NT2/D1 (cell line): ENCODE measurements around the gene CNTFR.

ENCODE experiments used
- SUZ12 ChIP-seq: IDR thresholded peaks from 2 replicates; pipeline ENCODE4 v1.6.1; 2011; ENCODE audit not compliant: insufficient read length, insufficient read depth; ENCODE audit errors: extremely low read depth
- YY1 ChIP-seq: IDR thresholded peaks from 2 replicates; pipeline ENCODE4 v1.6.1; 2011; ENCODE audit not compliant: insufficient read length, insufficient read depth
- ZNF274 ChIP-seq: IDR thresholded peaks from 2 replicates; pipeline ENCODE4 v1.6.1; 2011; ENCODE audit warnings: mild to moderate bottlenecking, low read depth, low read length

- no peak for TF ChIP-seq YY1
- no peak for TF ChIP-seq ZNF274
- no peak for TF ChIP-seq SUZ12
Measured at GRCh38 chr9:34502471-34502870, 87.1 kb downstream of the CNTFR start.
